ENCODE measurements around the gene SYCE3.
"Not testable (repeated sequence)": the region's sequence is repeated elsewhere in the genome, so short reads cannot be mapped to it uniquely, and the experiment has no call there.

Gene SYCE3

GRCh38 chr22:50520826-50521453 lies 41.8 kb downstream of the SYCE3 start:
- DNase-seq (ENCODE audit: low read depth in 2 of 2) = no peak

GRCh38 chr22:50520184-50520583 lies 42.5 kb downstream of the SYCE3 start:
- not testable (repeated sequence) for DNase-seq (ENCODE audit: low read depth in 2 of 2)

- DNase-seq (ENCODE audit: low read depth in 2 of 2) = no peak
These were observed 43.6 kb downstream of the SYCE3 start for GRCh38 chr22:50519151-50519550.

GRCh38 chr22:50518606-50519005 lies 44.1 kb downstream of the SYCE3 start:
- DNase-seq (ENCODE audit: low read depth in 2 of 2) = no peak

- DNase-seq (ENCODE audit: low read depth in 2 of 2) = no peak
These were observed 45.0 kb downstream of the SYCE3 start for GRCh38 chr22:50517495-50518260.

GRCh38 chr22:50516891-50517290 lies 45.8 kb downstream of the SYCE3 start:
- no peak for DNase-seq (ENCODE audit: low read depth in 2 of 2)

GRCh38 chr22:50516068-50516467 lies 46.7 kb downstream of the SYCE3 start:
- DNase-seq (ENCODE audit: low read depth in 2 of 2) = no peak

- DNase-seq (ENCODE audit: low read depth in 2 of 2) = no peak
These were observed 49.5 kb downstream of the SYCE3 start for GRCh38 chr22:50513175-50513574.

- no peak for DNase-seq (ENCODE audit: low read depth in 2 of 2)
These were observed 53.8 kb downstream of the SYCE3 start for GRCh38 chr22:50508897-50509296.

- peak; percentile 91 to 93 for DNase-seq (ENCODE audit: low read depth in 2 of 2)
These were observed 54.5 kb downstream of the SYCE3 start, which contains the start of gene NCAPH2 for GRCh38 chr22:50507991-50508884. TSS of gene NCAPH2 (plus strand) at chr22:50508224. CDS start at chr22:50508338, 114 bp downstream.

- DNase-seq (ENCODE audit: low read depth in 2 of 2) = no peak
These were observed 55.2 kb downstream of the SYCE3 start, which contains the start of gene LMF2 for GRCh38 chr22:50507421-50507990. TSS of gene LMF2 (minus strand) at chr22:50507702. CDS start at chr22:50507675, 27 bp downstream.

GRCh38 chr22:50506611-50507420 lies 55.9 kb downstream of the SYCE3 start:
- no peak for DNase-seq (ENCODE audit: low read depth in 2 of 2)

- no peak for DNase-seq (ENCODE audit: low read depth in 2 of 2)
These were observed 56.7 kb downstream of the SYCE3 start for GRCh38 chr22:50505776-50506610.

GRCh38 chr22:50505276-50505775 lies 57.4 kb downstream of the SYCE3 start:
- no peak for DNase-seq (ENCODE audit: low read depth in 2 of 2)

- DNase-seq (ENCODE audit: low read depth in 2 of 2) = no peak
These were observed 58.1 kb downstream of the SYCE3 start for GRCh38 chr22:50504369-50505211.

GRCh38 chr22:50503475-50504145 lies 59.1 kb downstream of the SYCE3 start:
- DNase-seq (ENCODE audit: low read depth in 2 of 2) = no peak

GRCh38 chr22:50502628-50503474 lies 59.9 kb downstream of the SYCE3 start:
- DNase-seq (ENCODE audit: low read depth in 2 of 2) = no peak

Data from fibroblast of skin of left biceps (primary cell).